ENCODE results near the gene GALNT2.

- TF ChIP-seq, protein P1, sequence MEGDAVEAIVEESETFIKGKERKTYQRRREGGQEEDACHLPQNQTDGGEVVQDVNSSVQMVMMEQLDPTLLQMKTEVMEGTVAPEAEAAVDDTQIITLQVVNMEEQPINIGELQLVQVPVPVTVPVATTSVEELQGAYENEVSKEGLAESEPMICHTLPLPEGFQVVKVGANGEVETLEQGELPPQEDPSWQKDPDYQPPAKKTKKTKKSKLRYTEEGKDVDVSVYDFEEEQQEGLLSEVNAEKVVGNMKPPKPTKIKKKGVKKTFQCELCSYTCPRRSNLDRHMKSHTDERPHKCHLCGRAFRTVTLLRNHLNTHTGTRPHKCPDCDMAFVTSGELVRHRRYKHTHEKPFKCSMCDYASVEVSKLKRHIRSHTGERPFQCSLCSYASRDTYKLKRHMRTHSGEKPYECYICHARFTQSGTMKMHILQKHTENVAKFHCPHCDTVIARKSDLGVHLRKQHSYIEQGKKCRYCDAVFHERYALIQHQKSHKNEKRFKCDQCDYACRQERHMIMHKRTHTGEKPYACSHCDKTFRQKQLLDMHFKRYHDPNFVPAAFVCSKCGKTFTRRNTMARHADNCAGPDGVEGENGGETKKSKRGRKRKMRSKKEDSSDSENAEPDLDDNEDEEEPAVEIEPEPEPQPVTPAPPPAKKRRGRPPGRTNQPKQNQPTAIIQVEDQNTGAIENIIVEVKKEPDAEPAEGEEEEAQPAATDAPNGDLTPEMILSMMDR (IDR thresholded peaks at IDR 0.05; ENCODE audit: insufficient read depth, low read length, poor library complexity, severe bottlenecking) = no peak
- TF ChIP-seq EZH2phosphoT487 (conservative IDR thresholded peaks at IDR 0.05; ENCODE audit: low read length) = no peak
Observed at GRCh38 chr1:230250666-230251065, 183.6 kb downstream of the GALNT2 start.
